NCI-H2029 treated with DMSO at 0.1 percent for 48 hours (cell line): ENCODE results near the gene ADAMTSL1.

Source experiments
- DNase-seq: peaks from one replicate; lab custom pipeline; 2025; lab: John Stamatoyannopoulos, UW

ADAMTSL1 gene

GRCh38 chr9:18550286-18550685 is 76.3 kb downstream of the ADAMTSL1 start:
- DNase-seq = no peak

DNA sequence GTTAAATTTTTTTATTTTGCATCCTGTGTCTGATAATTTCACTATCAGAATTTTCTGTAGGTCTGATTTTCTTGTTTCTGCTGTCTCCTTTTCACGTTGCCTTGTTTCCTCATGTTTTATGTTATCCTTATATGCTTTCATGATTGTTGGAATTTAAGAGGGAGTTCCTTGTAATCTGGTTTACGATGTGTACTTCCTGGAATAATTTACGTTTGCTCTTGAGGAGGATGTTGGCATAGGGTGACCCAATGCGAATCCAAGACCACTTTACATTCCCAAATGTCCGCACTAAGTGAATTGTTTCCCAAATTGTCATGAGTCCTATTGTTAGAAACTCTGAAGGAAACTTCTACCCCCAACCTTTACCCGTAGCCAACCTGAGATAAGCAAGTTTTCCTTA is 80.3 kb downstream of the ADAMTSL1 start:
- DNase-seq = no peak

- DNase-seq = no peak
These were observed 81.3 kb downstream of the ADAMTSL1 start for GRCh38 chr9:18555105-18555883.

DNA sequence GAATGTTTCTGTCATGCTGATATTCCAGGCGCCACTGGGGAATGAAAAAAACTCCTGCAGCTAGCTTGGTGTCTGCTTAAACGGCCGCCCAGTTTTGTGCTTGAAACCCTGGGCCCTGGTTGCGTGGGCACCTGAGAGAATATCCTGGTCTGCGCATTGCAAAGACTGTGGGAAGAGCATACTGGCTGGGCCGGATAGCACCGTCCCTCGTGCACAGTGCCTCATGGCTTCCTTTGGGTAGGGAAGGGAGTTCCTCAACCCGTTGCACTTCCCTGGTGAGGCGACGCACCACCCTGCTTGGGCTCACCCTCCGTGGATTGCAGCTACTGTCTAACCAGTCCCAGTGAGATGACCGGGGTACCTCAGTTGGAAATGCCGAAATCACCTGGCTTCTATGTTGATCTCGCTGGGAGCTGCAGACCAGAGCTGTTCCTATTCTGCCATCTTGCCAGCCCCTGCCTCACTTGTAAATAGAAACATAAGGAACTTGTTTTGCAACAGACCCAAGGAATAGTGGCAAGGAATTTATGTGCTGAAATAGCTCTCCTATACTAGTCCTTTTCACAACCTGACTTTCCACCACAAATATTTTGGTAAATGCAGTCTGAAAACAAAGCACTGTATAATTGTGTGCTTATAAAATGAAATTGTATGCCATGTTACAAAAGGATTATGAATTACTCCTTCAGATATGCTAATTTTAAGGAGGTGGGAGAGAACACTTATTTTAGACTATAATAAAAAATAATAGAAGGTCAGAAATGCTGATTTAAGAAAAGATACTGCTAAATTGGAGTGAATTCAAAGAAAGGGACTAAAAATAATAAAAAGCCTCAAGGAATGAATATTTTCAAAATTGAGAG is 90.3 kb downstream of the ADAMTSL1 start:
- DNase-seq = no peak

GRCh38 chr9:18566121-18566520 is 92.2 kb downstream of the ADAMTSL1 start:
- DNase-seq = no peak

DNA sequence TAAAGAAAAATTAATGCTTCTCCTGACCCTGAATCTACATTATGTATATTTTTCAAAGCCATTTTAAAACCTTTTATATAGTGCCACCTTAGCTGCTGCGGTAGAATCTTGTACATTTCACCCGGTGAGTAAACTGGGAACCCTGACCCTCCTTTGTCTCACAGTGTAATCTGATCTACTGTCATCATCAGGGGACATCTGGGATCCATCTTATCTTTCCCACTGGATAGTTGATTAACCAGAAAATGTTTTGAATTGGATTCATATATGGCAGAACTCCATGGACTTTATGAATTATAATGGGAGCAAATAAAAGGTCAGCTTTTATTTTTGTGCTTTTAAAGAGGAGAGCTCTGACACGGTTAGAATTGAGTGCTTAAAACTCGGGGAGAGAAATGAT is 95.0 kb downstream of the ADAMTSL1 start:
- DNase-seq = no peak

DNA sequence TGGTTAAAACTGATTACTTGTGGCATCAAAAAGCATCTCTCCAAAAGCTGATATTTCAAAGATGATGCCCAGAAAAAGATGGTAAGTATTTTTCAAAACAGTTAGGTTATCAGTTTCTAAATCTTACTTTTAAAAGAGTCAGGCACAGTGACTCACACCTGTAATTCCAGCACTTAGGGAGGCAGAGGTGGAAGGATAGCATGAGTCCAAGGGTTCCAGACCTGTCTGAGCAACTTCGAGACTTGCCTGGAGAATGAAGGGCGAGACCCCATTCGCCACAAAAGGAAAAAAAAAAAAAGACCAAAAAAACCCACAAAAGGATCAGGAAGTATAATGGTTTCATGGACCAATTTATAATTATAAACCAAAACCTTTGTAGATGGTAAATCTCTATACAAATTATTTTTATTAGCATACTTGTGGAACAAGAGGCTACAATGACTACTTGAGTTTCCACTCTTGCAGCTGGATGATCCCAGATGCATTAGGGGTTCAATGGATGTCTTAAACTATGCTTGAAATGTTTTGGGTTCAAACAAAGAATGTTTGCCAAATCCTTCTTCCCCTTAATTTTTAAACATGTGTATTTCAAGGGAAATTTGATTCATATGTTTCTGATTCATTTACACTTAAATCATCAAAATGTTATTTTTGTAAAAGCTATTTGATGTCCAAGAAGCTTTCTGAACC is 96.1 kb downstream of the ADAMTSL1 start:
- DNase-seq = no peak

- DNase-seq = no peak
These were observed 99.1 kb downstream of the ADAMTSL1 start for GRCh38 chr9:18573021-18573556.

- DNase-seq = no peak
These were observed 101.7 kb downstream of the ADAMTSL1 start for GRCh38 chr9:18575686-18576085.

DNA sequence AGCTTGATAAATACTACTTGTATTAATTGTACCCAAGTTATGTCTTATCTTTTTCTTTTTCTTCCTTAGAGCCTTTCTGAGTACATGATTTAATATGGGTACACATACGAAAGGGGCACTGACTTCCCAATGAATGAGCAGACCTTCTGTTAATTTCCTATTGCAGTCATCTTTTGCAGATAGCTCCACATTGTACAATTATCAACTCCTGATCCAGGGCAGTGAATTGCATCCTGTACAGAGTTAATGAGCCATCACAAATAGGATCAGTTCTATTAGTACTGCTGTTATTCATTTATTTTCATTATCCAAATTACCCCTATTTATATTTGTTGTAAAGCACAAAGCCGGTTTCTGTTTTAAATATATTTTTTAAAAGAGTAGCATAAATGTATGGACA is 105.6 kb downstream of the ADAMTSL1 start:
- DNase-seq = no peak

DNA sequence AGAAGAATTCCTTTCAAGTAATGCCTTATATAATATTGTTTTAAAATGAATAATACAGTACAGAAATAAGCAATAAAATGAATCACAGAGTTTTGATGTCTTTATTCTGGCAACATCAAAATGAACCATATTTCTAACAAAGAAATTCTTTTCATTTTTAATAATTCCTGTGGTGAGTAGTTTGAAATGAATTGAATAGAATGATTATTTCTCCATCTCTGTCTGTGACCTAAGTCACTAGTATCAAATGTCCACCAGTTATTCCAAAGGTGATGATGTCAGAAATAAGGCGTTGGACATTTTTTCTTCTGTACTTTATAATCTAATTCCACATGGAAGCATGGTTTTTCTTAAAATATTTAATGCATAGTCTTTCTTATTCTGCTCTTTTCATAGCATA is 106.2 kb downstream of the ADAMTSL1 start:
- no peak for DNase-seq

DNA sequence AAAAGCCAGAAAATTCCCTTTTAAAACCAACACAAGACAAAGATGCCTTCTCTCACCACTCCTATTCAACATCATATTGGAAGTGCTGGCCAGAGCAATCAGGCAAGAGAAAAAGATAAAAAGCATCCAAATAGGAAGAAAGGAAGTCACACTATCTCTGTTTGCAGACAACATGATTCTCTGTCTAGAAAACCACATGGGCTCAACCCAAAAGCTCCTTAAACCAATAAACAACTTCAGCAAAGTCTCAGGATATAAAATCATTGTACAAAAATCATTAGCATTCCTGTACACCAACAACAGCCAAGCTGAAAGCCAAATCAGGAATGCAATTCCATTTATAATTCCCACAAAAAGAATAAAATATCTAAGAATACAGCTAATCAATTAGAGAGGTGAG is 112.0 kb downstream of the ADAMTSL1 start:
- no peak for DNase-seq

DNA sequence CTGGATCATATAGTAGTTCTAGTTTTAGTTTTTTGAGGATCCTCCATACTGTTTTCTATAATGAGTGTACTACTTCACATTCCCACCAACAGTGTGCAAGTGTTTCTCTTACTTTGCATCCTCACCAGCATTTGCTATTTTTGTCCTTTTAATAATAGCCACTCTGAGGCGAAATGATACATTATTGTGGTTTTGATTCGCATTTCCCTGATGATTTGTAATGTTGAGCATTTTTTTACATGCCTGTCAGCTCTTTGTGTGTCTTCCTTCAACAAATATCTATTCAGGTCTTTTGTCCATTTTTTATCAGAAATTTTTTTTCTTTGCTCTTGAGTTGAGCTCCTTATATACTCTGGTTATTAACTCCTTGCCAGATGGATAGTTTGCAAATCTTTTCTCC is 114.0 kb downstream of the ADAMTSL1 start:
- no peak for DNase-seq

DNA sequence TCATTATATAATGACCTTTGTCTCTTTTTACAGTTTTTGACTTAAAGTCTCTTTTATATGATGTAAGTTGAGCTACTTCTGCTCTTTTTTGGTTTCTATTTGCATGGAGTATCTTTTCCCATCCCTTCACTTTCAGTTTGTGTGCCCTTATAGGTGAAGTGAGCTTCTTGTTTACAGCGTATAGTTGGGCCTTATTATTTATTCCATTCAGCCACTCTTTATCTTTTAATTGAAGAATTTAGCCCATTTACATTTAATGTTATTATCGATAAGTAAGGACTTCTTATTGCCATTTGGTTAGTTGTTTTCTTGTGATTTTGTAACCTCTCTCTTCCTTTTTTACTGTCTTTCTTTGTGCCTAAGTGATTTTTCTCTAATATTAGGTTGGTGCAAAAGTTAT is 117.3 kb downstream of the ADAMTSL1 start:
- no peak for DNase-seq

DNA sequence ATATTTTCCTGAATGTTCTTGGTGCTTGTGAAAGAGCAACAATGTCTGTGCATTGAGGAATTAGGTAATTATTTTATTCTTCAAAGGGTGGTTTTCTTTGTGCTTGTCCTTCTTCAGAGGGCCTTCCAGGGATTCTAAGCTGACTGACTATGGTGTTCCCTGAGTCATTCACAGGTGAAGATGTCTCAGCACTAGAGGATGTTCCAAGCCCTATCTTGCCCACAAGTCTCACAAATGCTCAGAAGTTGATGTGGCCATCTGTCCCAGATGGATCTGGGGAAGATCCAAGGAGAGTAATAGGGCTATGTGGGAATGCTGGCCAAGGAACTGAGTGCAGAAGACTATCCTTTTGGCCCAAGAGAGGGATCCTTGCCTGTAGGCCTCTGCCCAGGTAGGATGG is 120.9 kb downstream of the ADAMTSL1 start:
- DNase-seq = no peak

- DNase-seq = no peak
These were observed 121.6 kb downstream of the ADAMTSL1 start for GRCh38 chr9:18595597-18595996.

GRCh38 chr9:18596920-18597319 is 123.0 kb downstream of the ADAMTSL1 start:
- no peak for DNase-seq

- DNase-seq = no peak
These were observed 125.0 kb downstream of the ADAMTSL1 start for GRCh38 chr9:18598969-18599368.

GRCh38 chr9:18601026-18601425 is 127.1 kb downstream of the ADAMTSL1 start:
- no peak for DNase-seq

DNA sequence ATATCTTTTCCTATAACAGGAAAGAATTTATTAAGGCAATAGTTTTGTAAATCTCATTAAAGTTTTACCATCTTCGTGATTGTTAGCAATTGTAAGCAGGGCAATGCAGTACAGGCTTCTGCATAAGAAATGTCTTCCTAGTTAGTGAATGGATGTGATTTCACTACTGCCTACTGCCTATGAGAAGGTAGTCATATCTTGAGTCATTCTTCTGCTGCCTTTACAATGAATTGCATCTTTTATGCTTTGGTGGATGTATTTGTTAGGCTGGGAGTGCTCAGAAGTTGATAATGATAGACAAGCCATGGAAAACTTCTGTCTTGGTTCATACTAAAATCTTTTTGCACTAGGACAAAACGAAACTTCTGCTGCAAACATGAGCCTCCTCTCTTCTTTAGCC is 128.0 kb downstream of the ADAMTSL1 start:
- DNase-seq = no peak

DNA sequence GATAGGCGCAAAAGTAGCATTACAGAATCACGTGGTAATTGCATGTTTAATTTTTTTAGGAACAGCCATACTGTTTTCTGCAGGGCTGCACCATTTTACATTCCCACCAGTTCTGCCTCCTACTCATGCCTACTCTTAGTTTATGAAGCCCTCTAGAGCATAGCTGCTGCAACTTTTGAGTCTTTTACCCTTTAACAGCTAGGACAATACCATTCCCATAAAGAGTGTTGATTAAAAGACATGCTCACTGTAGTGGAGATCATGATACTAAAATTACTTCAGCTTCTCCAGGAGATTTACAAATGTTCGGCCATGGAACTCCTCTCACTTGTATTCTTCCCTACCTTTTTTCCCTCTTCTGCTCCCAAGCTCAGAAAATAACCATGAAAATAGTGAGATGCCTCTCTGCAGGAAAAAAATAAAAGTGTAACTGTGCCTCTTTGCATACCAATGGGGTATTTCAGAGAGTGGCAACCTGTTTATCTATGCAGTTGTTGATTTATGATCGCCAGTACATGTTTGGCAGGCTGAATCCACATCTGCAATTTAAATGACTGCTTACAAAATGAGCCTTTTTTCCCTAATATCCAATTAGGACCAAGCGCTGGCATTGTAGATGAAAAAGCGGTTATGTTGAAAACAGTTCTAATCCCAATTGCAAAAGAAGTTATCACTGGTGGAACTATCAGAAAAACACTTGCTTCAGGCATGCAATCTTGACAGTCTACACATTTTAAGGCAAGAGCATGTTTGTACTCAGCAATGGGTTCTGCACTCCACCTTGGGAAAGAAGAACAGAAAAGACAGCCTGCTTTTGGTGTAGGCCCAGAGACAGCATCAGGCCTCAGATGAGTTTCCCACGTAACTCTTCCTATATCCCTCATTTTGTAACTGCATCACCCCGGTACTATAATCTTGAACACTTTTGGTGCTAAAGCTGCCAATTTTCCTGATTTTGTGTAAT is 131.1 kb downstream of the ADAMTSL1 start:
- no peak for DNase-seq
